MV-4-11 (cell line): ENCODE measurements around the gene PLET1.
"Not testable (repeated sequence)": the region's sequence is repeated elsewhere in the genome, so short reads cannot be mapped to it uniquely, and the experiment has no call there.

Experiments used
- DNase-seq: peaks from one replicate; lab custom pipeline; 2025; lab: John Stamatoyannopoulos, UW

The PLET1 gene

DNA sequence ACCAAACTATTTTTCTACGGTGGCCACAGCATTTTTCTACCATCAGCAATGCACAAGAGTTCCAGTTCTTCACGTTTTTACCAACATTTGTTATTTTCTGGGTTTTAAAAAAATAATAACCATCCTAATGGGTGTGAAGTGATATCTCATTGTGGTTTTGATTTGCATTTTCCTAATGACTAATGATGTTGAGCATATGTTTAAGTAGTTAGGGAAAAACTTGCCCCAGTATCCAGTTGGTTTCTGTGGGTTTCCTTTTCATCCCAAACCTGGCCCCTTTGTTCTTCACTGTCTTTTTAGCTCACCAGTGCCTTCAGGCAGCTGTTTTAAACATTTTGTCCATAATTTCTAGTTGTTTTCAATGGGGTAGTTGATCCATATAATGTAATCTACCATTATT, 49.1 kb downstream of the PLET1 start:
- no peak for DNase-seq

DNA sequence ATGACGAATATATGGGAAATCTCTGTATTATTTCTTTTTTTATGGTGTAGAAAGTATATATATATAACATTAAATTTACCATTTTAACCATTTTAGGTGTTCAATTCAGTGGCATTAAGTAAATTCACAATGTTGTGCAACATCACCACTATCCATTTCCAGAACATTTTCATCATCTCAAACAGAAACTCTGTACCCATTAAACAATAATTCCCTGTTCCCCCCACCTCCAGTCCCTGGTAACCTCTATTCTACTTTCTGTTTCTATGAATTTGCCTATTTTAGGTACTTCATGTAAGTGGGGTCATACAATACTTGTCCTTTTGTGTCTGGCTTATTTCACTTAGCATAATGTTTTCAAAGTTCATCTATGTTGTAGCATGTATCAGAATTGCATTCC, 49.8 kb downstream of the PLET1 start:
- no peak for DNase-seq

DNA sequence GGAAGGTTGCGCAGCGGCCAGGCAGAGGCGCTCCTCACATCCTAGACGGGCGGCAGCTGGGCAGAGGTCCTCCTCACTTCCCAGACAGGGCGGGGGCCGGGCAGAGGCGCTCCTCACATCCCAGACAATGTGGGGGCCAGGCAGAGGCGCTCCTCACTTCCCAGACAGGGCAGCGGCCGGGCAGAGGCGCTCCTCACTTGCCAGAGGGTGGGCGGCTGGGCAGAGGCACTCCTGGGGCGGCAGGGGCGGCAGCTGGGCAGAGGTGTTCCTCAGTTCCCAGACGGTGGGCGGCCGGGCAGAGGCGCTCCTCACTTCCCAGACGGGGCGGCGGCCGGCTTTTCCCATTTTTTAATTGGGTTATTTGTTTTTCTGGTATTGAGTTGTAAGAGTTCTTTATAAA, 54.6 kb downstream of the PLET1 start:
- DNase-seq: no peak

DNA sequence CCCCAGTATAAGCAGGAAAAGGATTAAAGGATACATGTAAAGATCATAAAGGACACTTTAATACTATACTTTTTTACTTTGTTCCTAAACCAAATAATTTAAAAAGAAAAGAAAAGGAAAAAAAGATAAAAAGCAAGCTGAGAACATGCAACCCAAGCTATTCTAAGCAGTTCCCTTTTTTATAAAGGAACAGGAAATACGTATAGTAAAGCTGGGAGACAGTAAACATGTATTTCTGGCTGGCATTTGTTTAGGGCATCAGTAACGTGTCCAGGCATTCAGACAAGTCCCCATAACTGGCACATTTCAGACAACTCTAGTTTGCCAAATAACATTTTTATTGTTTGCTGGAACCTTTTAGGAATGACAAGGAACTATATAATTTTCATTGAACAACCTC, 60.4 kb downstream of the PLET1 start:
- peak; percentile 38 for DNase-seq

DNA sequence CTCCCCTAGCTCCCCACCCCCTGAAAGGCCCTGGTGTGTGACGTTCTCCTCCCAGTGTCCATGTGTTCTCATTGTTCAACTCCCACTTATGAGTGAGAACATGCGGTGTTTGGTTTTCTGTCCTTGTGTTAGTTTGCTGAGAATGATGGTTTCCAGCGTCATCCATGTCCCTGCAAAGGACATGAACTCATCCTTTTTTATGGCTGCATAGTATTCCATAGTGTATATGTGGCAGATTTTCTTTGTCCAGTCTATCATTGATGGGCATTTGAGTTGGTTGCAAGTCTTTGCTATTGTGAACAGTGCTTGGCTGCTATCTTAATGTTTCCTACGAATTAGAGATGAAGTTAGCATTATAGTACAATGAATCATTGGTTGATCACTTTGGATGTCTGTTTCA, 61.6 kb downstream of the PLET1 start:
- DNase-seq: not testable (repeated sequence)
